ENCODE results near the gene TEDC1.

DNA sequence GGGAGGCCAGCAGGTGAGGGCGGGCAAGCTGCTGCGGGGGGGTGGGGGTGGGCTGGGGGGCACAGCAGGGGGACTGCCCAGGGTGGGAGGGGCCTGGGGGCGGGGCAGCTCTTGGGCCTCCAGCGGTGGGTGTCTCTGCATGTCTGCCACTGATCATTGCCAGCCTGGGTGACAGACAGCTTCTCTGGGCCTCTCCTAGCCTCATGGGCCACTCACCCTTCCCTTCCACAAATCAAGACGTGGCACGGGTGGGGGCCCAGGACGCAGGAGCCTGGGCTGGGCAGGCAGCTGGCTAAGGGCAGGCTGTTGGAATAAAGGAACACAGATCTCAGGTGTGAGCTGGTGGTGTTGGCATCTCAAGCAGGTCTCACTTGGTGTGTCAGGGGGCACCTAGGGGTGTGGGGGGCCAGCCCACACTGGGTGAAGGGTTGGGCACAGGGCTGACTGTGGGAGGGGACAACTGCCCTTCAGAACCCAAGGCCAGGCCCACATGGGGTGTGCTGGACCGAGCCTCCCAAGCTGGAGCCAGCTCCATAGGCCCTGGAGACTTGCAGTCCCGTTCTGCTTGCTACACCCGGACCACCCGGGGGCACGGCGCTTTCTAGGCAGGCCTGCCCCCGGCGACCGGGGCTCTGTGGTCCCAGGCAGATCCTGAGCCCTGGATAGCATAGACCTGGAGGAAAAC lies 3.0 kb downstream of the TEDC1 start:
- no peak for TF ChIP-seq POLR2A (IDR thresholded peaks at IDR 0.05)
- TF ChIP-seq, protein P1, sequence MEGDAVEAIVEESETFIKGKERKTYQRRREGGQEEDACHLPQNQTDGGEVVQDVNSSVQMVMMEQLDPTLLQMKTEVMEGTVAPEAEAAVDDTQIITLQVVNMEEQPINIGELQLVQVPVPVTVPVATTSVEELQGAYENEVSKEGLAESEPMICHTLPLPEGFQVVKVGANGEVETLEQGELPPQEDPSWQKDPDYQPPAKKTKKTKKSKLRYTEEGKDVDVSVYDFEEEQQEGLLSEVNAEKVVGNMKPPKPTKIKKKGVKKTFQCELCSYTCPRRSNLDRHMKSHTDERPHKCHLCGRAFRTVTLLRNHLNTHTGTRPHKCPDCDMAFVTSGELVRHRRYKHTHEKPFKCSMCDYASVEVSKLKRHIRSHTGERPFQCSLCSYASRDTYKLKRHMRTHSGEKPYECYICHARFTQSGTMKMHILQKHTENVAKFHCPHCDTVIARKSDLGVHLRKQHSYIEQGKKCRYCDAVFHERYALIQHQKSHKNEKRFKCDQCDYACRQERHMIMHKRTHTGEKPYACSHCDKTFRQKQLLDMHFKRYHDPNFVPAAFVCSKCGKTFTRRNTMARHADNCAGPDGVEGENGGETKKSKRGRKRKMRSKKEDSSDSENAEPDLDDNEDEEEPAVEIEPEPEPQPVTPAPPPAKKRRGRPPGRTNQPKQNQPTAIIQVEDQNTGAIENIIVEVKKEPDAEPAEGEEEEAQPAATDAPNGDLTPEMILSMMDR (IDR thresholded peaks at IDR 0.05): no peak
